K562 (cell line): ENCODE data around the gene TAF5. TPM values are rescaled to one million over a fixed set of nuclear protein-coding genes. Genes with fewer than 3 reads are reported as not detected.

ENCODE experiments used
- ATAC-seq: fragments of 200-7000 bp; cut with Tn5 transposase; 3 replicates; pipeline ENCODE4 v1.9.1; 2020; ENCODE audit warnings: moderate library complexity
- BruUV-seq: library from RNA; stranded (reverse); fragments of 400-500 nt; replicated peaks from 2 replicates; lab custom pipeline; 2021; lab: Mats Ljungman, UMichigan
- CTCF ChIA-PET: fragments of 300-600 bp; formaldehyde crosslinking; extraction: SDS; loops from one replicate; lab custom pipeline; 2021; ENCODE audit warnings: low intra/inter-chr PET ratio; lab: Yijun Ruan, JAX
- POLR2A ChIA-PET: fragments of 300-600, 350-650 bp; sonication (Branson Sonifier 250); formaldehyde crosslinking; extraction: SDS; loops from one replicate; lab custom pipeline; 2021; ENCODE audit warnings: antibody characterized with exemption, inconsistent platforms; lab: Yijun Ruan, JAX
- DNase-seq, 4 experiments: peaks; one replicate each; pipeline versions ENCODE4 v3.0.0 to v3.0.0-alpha.2; 2011 to 2018; ENCODE audit warnings: low spot score in 3 of 4, mixed read lengths in 3 of 4; ENCODE audit errors: extremely low read depth in 1 of 4
- FAIRE-seq: peaks from 2 replicates; lab custom pipeline; 2011; peaks lifted over from hg19 to GRCh38; lab: Jason Lieb, UNC
- H2AFZ ChIP-seq: 2 replicates; pipeline ENCODE4 v1.6.0; 2011; ENCODE audit warnings: low read depth, low read length, control low read depth, inconsistent platforms
- H3K27ac ChIP-seq: fragments of 200-600 bp; 3 replicates; pipeline ENCODE4 v1.8.0; 2011; ENCODE audit warnings: low read depth, mild to moderate bottlenecking, control low read depth, inconsistent platforms, low read length, moderate library complexity, mixed read lengths; ENCODE audit errors: extremely low read depth
- H3K27me3 ChIP-seq, 2 experiments: fragments of 300-600 bp in 1 of 2; 2 replicates in 1 of 2; 3 replicates in 1 of 2; pipeline versions ENCODE4 v1.6.0 to v1.8.0; 2011; ENCODE audit warnings: inconsistent platforms in 2 of 2, low read length in 2 of 2, mild to moderate bottlenecking in 1 of 2, mixed read lengths in 1 of 2, moderate library complexity in 1 of 2; ENCODE audit not compliant: control insufficient read depth in 2 of 2, insufficient read depth in 2 of 2
- H3K36me3 ChIP-seq: fragments of 300-600 bp; 3 replicates; pipeline ENCODE4 v1.8.0; 2011; ENCODE audit warnings: mild to moderate bottlenecking, low read length, inconsistent platforms; ENCODE audit not compliant: control insufficient read depth, insufficient read depth
- H3K4me1 ChIP-seq, 2 experiments: fragments of 200-600 bp in 1 of 2; replicated peaks in 1 of 2; 2 replicates in 1 of 2; 3 replicates in 1 of 2; pipeline versions ENCODE4 v1.5.1 to v1.8.0; 2011; ENCODE audit warnings: inconsistent platforms in 2 of 2, low read length in 2 of 2, mild to moderate bottlenecking in 1 of 2, mixed read lengths in 1 of 2, moderate library complexity in 1 of 2; ENCODE audit not compliant: control insufficient read depth in 2 of 2, insufficient read depth in 2 of 2
- H3K4me2 ChIP-seq: 2 replicates; pipeline ENCODE4 v1.6.1; 2011; ENCODE audit warnings: low read length, control low read depth, inconsistent platforms, mixed read lengths; ENCODE audit not compliant: insufficient read depth
- H3K4me3 ChIP-seq: fragments of 200-600 bp; sonication (generic), shearing (Covaris generic); 2 replicates; pipeline ENCODE4 v1.5.1; 2016; ENCODE audit warnings: control low read depth, inconsistent platforms
- H3K79me2 ChIP-seq: fragments of 200-600 bp; 3 replicates; pipeline ENCODE4 v1.8.0; 2011; ENCODE audit warnings: low read length, inconsistent platforms; ENCODE audit not compliant: control insufficient read depth, insufficient read depth
- H3K9ac ChIP-seq, 2 experiments: 2 replicates each; pipeline versions ENCODE4 v1.6.0 to v1.6.1; 2011; ENCODE audit warnings: low read depth in 2 of 2, low read length in 2 of 2, control low read depth in 1 of 2, inconsistent platforms in 1 of 2, mild to moderate bottlenecking in 1 of 2, mixed read lengths in 1 of 2; ENCODE audit not compliant: insufficient read depth in 1 of 2
- H3K9me1 ChIP-seq: one replicate; pipeline ENCODE4 v1.6.0; 2011; ENCODE audit warnings: inconsistent platforms, mild to moderate bottlenecking, low read length, moderate library complexity; ENCODE audit not compliant: control insufficient read depth, insufficient read depth
- H3K9me3 ChIP-seq: replicated peaks from 2 replicates; pipeline ENCODE4 v1.5.1; 2011; ENCODE audit warnings: low read depth, low read length, inconsistent platforms; ENCODE audit not compliant: control insufficient read depth, insufficient read depth
- H4K20me1 ChIP-seq: replicated peaks from 2 replicates; pipeline ENCODE4 v1.6.1; 2011; ENCODE audit warnings: low read length, inconsistent platforms, mixed read lengths; ENCODE audit not compliant: control insufficient read depth, insufficient read depth
- WGBS: fragments of 100-300 bp; shearing (Covaris generic); methylation state at CpG from one replicate; pipeline ENCODE4 v1.1.6; 2016; ENCODE audit warnings: low coverage, mixed read lengths; ENCODE audit not compliant: insufficient coverage; ENCODE audit errors: missing lambda C conversion rate; 5-methylcytosine and 5-hydroxymethylcytosine counted together
- in situ Hi-C: fragments of 300-500 bp; cut with MboI; formaldehyde crosslinking; loops from 4 replicates; pipeline ENCODE4 v1.15.0; 2018; ENCODE audit warnings: inconsistent platforms, mixed read lengths
- intact Hi-C: fragments of 100-400 bp; cut with micrococcal nuclease; formaldehyde crosslinking; loops from 2 replicates; pipeline ENCODE4 v1.14.2; 2022
- polyA plus RNA-seq, 8 experiments: library from polyadenylated mRNA; depleted of rRNA in 4 of 8; stranded (reverse) in 5 of 8; unstranded in 3 of 8; fragments of >200 nt; fragmentation: Nextera tagmentation in 2 of 8; fragmentation: Illumina TruSeq in 1 of 8; extraction: Ambion mirVana in 2 of 8; extraction: Trizol in 1 of 8; gene quantifications; 2 replicates each; pipeline versions ENCODE4 v1.2.1 to v1.2.3, GENCODE V29; 2011 to 2014; ENCODE audit warnings: inconsistent platforms in 1 of 8, missing spikeins in 1 of 8
- total RNA-seq, 7 experiments: library from RNA; depleted of rRNA in 6 of 7; stranded (reverse); fragments of >200 nt in 6 of 7; fragmentation: Illumina TruSeq in 2 of 7; extraction: Trizol in 2 of 7; gene quantifications; 2 replicates each; pipeline versions ENCODE4 v1.2.1 to v1.2.3, GENCODE V29; 2011 to 2021; ENCODE audit warnings: low replicate concordance in 1 of 7
- TF ChIP-seq, protein P1 (sequence below): IDR thresholded peaks from 3 replicates; pipeline ENCODE4 v1.6.1; 2011; ENCODE audit warnings: borderline replicate concordance, mild to moderate bottlenecking, moderate library complexity; ENCODE audit not compliant: insufficient read length; ENCODE audit errors: extremely low read depth
- TF ChIP-seq, protein P2 (sequence below): fragments of 450-650 bp; formaldehyde crosslinking; IDR thresholded peaks from 2 replicates; pipeline ENCODE4 v1.4.0; 2020; ENCODE audit warnings: mild to moderate bottlenecking, mixed read lengths
- TF ChIP-seq, protein P3 (sequence below), 2 experiments: fragments of 450-650 bp in 1 of 2; sonication (generic) in 1 of 2; formaldehyde crosslinking in 1 of 2; IDR thresholded peaks in 1 of 2; conservative IDR thresholded peaks in 1 of 2; 2 replicates each; pipeline versions ENCODE4 v1.6.1 to v1.8.1; 2016 to 2023; ENCODE audit warnings: mild to moderate bottlenecking in 2 of 2, moderate library complexity in 2 of 2, inconsistent platforms in 1 of 2, missing genetic modification reagents in 1 of 2

The TAF5 gene
- total and polyA plus RNA-seq, 9 of the 15 experiments (the other 6 are each of a cell fraction or from before 2014, with no cell fraction given): 4.2 to 11.9 (median 9.3) TPM

DNA sequence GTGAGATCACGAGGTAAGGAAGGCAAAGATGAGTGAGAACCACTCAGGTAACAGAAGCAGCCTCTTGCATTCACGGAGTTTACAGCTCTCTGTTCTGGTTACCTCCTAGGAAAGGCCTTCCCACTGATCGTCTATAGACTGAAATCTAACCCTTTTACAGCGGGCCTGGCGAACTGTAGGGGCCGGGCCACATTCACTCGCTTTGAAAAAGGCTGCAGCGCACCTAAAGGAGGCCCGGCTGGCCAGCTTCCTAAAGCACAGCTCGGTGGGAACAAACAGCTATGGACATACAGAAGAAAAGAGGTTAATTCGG is 27.9 kb downstream of the TAF5 start:
- ATAC-seq (peak; percentile 18), FAIRE-seq (no peak), DNase-seq (peak in 1 of 4 experiments; percentile 24)
- H3K9me1 ChIP-seq: peaks cover 5% of the 10 kb centered on the region
- peaks cover 10 to 15% of the 10 kb centered on the region in 2 experiments; a peak in 4 of 5 replicates for H3K4me1 ChIP-seq
- H3K4me3 ChIP-seq: peak overlapping the region; percentile 74
- in situ Hi-C loops (no loop called here), intact Hi-C loops (loop anchor here (1.0 to 5.0 kb wide), 2 partner anchors 27 to 43 kb away; partner anchors contain the start of gene PCGF6)
- peak overlapping the region; percentile 81 for H3K27ac ChIP-seq
- peaks cover 71% of the 10 kb centered on the region for H3K36me3 ChIP-seq
- H3K9ac ChIP-seq: peak overlapping the region; percentile 82 to 94
- no peaks in the 10 kb centered on the region for H3K9me3 ChIP-seq
- BruUV-seq: no TSS peak
- no peaks in the 10 kb centered on the region for H3K27me3 ChIP-seq
- peaks cover 87% of the 10 kb centered on the region for H3K79me2 ChIP-seq
- WGBS: 0% methylated on average over 9 of the region's 11 CpGs
- 0 out of 2 replicates have a peak, but pooled peaks cover 4% of the 10 kb centered on the region for H4K20me1 ChIP-seq
- ChIA-PET CTCF (no interaction called here), POLR2A (interaction anchor here (0.5 to 2.0 kb wide), 4 partner anchors 11 to 57 kb away, joined by 3 to 6 read pairs (median 4); partner anchors contain the start of gene TAF5)
- peak overlapping the region; percentile 92 for H3K4me2 ChIP-seq
- TF ChIP-seq, protein P1, sequence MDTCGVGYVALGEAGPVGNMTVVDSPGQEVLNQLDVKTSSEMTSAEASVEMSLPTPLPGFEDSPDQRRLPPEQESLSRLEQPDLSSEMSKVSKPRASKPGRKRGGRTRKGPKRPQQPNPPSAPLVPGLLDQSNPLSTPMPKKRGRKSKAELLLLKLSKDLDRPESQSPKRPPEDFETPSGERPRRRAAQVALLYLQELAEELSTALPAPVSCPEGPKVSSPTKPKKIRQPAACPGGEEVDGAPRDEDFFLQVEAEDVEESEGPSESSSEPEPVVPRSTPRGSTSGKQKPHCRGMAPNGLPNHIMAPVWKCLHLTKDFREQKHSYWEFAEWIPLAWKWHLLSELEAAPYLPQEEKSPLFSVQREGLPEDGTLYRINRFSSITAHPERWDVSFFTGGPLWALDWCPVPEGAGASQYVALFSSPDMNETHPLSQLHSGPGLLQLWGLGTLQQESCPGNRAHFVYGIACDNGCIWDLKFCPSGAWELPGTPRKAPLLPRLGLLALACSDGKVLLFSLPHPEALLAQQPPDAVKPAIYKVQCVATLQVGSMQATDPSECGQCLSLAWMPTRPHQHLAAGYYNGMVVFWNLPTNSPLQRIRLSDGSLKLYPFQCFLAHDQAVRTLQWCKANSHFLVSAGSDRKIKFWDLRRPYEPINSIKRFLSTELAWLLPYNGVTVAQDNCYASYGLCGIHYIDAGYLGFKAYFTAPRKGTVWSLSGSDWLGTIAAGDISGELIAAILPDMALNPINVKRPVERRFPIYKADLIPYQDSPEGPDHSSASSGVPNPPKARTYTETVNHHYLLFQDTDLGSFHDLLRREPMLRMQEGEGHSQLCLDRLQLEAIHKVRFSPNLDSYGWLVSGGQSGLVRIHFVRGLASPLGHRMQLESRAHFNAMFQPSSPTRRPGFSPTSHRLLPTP: no peak
- TF ChIP-seq, protein P2, sequence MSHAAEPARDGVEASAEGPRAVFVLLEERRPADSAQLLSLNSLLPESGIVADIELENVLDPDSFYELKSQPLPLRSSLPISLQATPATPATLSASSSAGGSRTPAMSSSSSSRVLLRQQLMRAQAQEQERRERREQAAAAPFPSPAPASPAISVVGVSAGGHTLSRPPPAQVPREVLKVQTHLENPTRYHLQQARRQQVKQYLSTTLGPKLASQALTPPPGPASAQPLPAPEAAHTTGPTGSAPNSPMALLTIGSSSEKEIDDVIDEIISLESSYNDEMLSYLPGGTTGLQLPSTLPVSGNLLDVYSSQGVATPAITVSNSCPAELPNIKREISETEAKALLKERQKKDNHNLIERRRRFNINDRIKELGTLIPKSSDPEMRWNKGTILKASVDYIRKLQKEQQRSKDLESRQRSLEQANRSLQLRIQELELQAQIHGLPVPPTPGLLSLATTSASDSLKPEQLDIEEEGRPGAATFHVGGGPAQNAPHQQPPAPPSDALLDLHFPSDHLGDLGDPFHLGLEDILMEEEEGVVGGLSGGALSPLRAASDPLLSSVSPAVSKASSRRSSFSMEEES (CRISPR knock-in tag): peak; percentile 40; the same call in 1 of the 2 replicates
- TF ChIP-seq, protein P3, sequence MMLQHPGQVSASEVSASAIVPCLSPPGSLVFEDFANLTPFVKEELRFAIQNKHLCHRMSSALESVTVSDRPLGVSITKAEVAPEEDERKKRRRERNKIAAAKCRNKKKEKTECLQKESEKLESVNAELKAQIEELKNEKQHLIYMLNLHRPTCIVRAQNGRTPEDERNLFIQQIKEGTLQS (IDR thresholded peaks at IDR 0.05): no peak
- TF ChIP-seq, protein P3 (CRISPR knock-in tag; conservative IDR thresholded peaks at IDR 0.05): 0 out of 2 replicates have a peak, but pooled peaks have one; percentile 34
- no peak overlapping the region for H2AFZ ChIP-seq
